Stimulated activated CD4-positive, alpha-beta T cell treated with anti-CD3 and anti-CD28 coated beads, Interleukin-2, amount 100 ng/mL, for 24 hours (primary cell): Measurements from ENCODE around the gene MAP3K2.

Source experiments
- DNase-seq, 2 donors: peaks; one replicate each; pipeline ENCODE4 v3.0.0-alpha.2; 2020

MAP3K2 gene

GRCh38 chr2:127280693-127281092 lies 107.1 kb downstream of the MAP3K2 start:
- DNase-seq = no peak

DNA sequence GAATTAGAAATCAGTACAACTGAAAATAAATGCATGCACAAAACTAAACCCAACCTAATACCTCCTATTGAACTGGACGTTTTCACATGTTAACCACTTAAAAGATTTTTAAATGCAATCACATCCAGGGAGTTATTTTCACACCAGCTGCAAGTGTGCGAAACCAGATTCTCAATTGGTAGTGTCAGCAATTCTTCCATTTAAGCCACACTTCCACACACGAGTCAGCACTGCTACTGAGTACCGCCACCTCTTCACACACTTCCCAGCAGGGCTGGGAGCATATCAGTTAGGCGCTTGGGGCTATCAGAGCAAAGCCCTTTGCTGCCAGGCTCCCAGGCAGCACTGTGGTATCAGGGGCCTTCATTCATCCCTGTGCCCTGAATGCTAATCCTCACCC lies 108.0 kb downstream of the MAP3K2 start:
- DNase-seq = no peak

GRCh38 chr2:127278959-127279358 lies 108.8 kb downstream of the MAP3K2 start:
- DNase-seq = no peak

- DNase-seq = no peak
Measured at GRCh38 chr2:127277028-127277427, 110.7 kb downstream of the MAP3K2 start.

DNA sequence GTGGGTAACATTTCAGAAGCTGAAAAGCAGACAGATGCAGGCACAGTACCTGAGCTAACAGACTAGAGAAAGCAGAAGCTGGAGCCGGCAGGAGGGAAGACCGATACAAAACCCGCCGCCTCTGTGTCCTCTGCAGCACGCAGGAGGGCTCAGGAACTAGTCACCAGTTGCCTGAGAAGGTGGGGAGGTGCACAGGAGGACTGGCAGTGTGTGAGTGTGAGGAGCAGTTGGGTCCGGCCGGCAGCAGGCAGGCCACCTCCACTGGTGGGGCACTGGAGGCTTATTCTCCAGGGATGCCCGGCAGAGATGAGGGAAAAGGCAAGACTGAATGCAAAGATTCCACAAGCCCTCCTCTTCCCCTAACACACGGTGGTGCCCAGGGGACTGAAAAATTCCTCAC lies 112.0 kb downstream of the MAP3K2 start:
- no peak for DNase-seq

DNA sequence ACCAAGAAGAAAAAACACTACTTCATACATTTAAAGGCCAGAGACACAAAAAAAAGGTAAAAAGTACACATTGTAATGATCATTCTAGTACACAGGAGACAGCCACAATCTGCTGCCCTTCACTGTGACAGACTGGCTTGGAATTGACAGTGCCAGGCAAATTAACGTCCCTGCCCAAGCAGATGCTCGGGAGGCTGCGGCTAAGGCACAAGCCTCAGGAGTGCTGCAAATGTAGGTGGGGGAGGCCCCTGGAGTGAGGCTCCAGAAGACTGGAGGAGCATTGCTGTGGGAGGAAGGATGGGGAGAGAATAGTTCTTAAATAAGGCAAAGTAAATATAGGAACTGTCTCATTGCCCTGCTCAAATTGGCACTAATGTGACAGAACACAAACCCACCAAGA lies 112.4 kb downstream of the MAP3K2 start:
- no peak for DNase-seq

GRCh38 chr2:127270663-127271062 lies 117.1 kb downstream of the MAP3K2 start:
- DNase-seq = no peak

GRCh38 chr2:127261804-127262406 lies 125.9 kb downstream of the MAP3K2 start:
- DNase-seq = no peak

- DNase-seq = no peak
Measured at GRCh38 chr2:127259355-127259754, 128.4 kb downstream of the MAP3K2 start.

DNA sequence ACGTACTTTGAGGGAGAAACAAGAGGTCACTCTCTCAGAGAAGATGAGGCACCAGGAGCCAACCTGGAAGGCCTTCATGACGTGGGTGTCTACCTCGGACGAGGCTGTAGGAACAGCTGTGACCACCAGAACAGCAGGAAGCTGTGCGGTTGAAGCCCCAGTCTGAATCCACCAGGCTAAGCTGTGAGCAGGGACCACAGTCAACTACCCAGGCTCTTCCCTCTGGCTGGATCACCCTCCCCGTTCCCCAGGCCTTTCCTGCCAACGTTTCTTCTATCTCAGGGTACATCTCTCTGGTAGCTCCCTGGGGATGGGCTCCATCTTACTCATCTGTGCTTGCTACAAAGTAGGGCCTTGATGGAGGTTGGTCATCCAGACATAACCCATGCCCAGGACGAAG lies 130.9 kb downstream of the MAP3K2 start:
- DNase-seq = no peak

DNA sequence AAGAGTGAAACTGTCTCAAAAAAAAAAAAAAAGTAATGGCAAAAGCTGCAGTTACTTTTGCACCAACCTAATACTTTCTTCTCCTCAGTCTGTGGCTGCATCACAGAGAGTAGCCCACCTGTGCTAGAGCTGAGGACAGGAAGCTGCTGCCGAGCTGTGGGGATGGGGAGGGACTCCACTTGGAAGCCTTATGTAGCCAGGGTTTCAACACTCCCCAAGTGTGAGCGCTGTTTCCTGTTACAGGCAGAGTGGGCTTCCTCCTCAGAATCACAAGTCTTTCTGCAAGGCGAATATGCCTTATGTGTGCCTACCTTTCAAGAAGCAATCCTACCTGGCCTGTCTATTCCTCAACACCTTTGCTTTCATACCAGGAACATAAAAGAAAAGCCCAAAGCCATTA lies 131.4 kb downstream of the MAP3K2 start:
- DNase-seq = no peak

DNA sequence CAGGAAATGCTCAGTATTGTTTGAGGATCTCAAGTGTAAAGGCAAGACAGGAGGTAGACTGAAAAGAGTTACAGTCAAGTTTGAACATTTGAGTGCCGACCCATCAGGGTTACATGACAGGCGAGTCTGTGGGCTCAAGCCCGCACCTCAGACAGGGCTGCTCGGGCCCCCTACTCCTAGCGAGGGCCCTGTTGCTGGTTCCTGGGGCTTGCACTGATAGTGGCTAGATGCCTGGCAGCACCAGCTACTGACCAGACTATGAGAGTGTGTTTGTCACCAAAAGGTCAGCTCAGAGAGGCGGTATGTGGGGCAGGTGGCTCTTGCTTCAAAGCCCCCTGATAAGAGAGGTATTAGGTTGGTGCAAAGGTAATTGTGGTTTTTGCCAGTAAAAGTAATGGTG lies 132.1 kb downstream of the MAP3K2 start:
- no peak for DNase-seq

DNA sequence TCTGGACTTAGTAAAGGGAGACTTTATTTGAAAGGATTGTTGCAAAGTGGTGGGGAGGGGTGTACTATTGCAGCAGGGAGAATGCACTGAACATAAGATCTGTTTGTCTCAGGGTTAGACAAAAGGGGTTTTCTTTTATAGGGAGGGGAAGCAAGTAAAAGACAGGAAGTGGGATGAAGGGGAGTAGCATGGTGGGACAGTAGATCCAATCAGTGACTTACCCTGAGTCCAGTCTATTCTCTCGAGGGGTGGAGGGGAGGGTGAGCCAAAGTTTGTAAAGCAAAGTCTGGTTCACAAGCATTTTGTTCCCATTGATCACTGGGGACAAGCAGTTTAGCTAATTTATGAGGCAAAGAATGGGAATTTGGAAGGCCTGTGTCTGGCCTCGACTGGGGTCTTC lies 132.6 kb downstream of the MAP3K2 start:
- no peak for DNase-seq

DNA sequence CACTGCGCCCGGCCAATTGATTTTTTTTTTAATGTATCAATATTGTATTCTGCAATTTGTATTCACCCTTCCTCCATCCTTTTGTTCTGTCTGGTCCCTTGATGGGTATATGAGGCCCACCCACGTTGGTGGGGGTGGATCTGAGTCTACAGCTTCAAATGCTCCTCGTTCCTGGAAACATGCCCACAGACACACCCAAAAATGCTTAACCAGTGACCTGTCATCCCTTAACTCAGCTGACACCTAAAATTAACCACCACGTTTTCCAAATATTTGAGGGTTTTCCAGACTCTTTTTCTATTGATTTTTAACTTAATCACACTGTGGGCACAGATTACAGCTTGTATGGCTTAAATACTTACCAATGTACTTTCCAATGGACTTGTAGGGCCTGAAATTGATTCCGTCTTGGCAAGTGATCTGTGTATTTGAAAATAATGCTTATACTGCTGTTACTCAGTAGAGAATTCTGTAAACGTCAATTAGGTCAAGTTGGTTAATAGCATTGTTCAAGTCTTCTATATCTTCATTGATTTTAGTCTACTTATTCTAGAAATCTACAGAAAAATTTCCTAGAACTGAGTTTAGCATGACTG lies 133.3 kb downstream of the MAP3K2 start:
- no peak for DNase-seq
